Activated CD4-positive, alpha-beta memory T cell treated with anti-CD3 and anti-CD28 coated beads for 36 hours (primary cell): ENCODE measurements around the gene MRPL21. TPM values are rescaled to one million over a fixed set of nuclear protein-coding genes. Genes with fewer than 3 reads are reported as not detected.

Experiments used
- CTCF ChIA-PET: fragments of 350-600 bp; sonication (Branson Sonifier 250); formaldehyde crosslinking; loops from one replicate; lab custom pipeline; 2021; ENCODE audit warnings: antibody characterized with exemption, inconsistent platforms; lab: Charles Lee
- POLR2A ChIA-PET: fragments of 350-600 bp; sonication (Branson Sonifier 250); formaldehyde crosslinking; loops from one replicate; lab custom pipeline; 2021; ENCODE audit warnings: antibody characterized with exemption; lab: Charles Lee
- DNase-seq: peaks from one replicate; pipeline ENCODE4 v3.0.0-alpha.2; 2020
- H3K27ac Mint-ChIP-seq: one replicate; pipeline ENCODE4 v1.8.0; 2021; ENCODE audit warnings: mixed read lengths
- H3K27me3 Mint-ChIP-seq: one replicate; pipeline ENCODE4 v1.8.0; 2021; ENCODE audit warnings: mixed read lengths
- H3K36me3 Mint-ChIP-seq: one replicate; pipeline ENCODE4 v1.8.0; 2021; ENCODE audit warnings: mixed read lengths
- H3K4me1 Mint-ChIP-seq: one replicate; pipeline ENCODE4 v1.8.0; 2021; ENCODE audit warnings: low read depth, mixed read lengths
- H3K4me3 Mint-ChIP-seq: one replicate; pipeline ENCODE4 v1.8.0; 2021; ENCODE audit warnings: mild to moderate bottlenecking, mixed read lengths
- H3K9me3 Mint-ChIP-seq: one replicate; pipeline ENCODE4 v1.8.0; 2021; ENCODE audit warnings: mixed read lengths
- intact Hi-C: fragments of 100-400 bp; cut with micrococcal nuclease; formaldehyde crosslinking; loops from one replicate; pipeline ENCODE4 v1.15.1; 2023
- total RNA-seq, 2 experiments: library from RNA; stranded (reverse); gene quantifications; one replicate each; pipeline ENCODE4 v1.2.3, GENCODE V29; 2021

Gene MRPL21
- total RNA-seq, 2 experiments from 2014 or later, result 80.7 to 86.0 TPM

GRCh38 chr11:68932358-68932757 is 28.7 kb upstream of the MRPL21 start:
- ChIA-PET CTCF (no interaction called here), POLR2A (no interaction called here)
- Mint-ChIP-seq H3K27ac (no peak overlapping the region), H3K36me3 (peaks cover 24% of the 10 kb centered on the region), H3K4me3 (no peak overlapping the region), H3K9me3 (no peaks in the 10 kb centered on the region), H3K4me1 (no peaks in the 10 kb centered on the region), H3K27me3 (no peaks in the 10 kb centered on the region)
- intact Hi-C loops, result no loop called here
- no peak for DNase-seq

GRCh38 chr11:68931911-68932310 is 28.3 kb upstream of the MRPL21 start:
- no peaks in the 10 kb centered on the region for H3K4me1 Mint-ChIP-seq
- intact Hi-C loops, result no loop called here
- no peaks in the 10 kb centered on the region for H3K9me3 Mint-ChIP-seq
- no peak overlapping the region for H3K4me3 Mint-ChIP-seq
- no peak for DNase-seq
- peaks cover 28% of the 10 kb centered on the region for H3K36me3 Mint-ChIP-seq
- no peak overlapping the region for H3K27ac Mint-ChIP-seq
- no peaks in the 10 kb centered on the region for H3K27me3 Mint-ChIP-seq
- POLR2A ChIA-PET, result no interaction called here
- CTCF ChIA-PET, result no interaction called here

GRCh38 chr11:68930991-68931855 is 27.6 kb upstream of the MRPL21 start:
- Mint-ChIP-seq H3K4me1 (no peaks in the 10 kb centered on the region), H3K27ac (no peak overlapping the region), H3K27me3 (no peaks in the 10 kb centered on the region), H3K36me3 (peaks cover 34% of the 10 kb centered on the region), H3K9me3 (no peaks in the 10 kb centered on the region), H3K4me3 (no peak overlapping the region)
- ChIA-PET POLR2A (no interaction called here), CTCF (no interaction called here)
- intact Hi-C loops, result no loop called here
- no peak for DNase-seq

GRCh38 chr11:68929706-68930570 is 26.3 kb upstream of the MRPL21 start:
- ChIA-PET CTCF (no interaction called here), POLR2A (no interaction called here)
- no peaks in the 10 kb centered on the region for H3K4me1 Mint-ChIP-seq
- DNase-seq, result no peak
- intact Hi-C loops, result no loop called here
- H3K27me3 Mint-ChIP-seq, result no peaks in the 10 kb centered on the region
- H3K36me3 Mint-ChIP-seq, result peaks cover 45% of the 10 kb centered on the region
- H3K4me3 Mint-ChIP-seq, result no peak overlapping the region
- H3K27ac Mint-ChIP-seq, result no peak overlapping the region
- H3K9me3 Mint-ChIP-seq, result peaks cover 9% of the 10 kb centered on the region

- intact Hi-C loops, result no loop called here
- Mint-ChIP-seq H3K36me3 (peaks cover 53% of the 10 kb centered on the region), H3K9me3 (peaks cover 17% of the 10 kb centered on the region), H3K27me3 (no peaks in the 10 kb centered on the region), H3K27ac (no peak overlapping the region), H3K4me1 (no peaks in the 10 kb centered on the region), H3K4me3 (no peak overlapping the region)
- ChIA-PET POLR2A (no interaction called here), CTCF (interaction anchor here (0.6 kb wide), 1 partner anchor 10 kb away, joined by 3 read pairs; no protein-coding TSS in a partner anchor)
- DNase-seq, result no peak
Observed at GRCh38 chr11:68929135-68929534, 25.5 kb upstream of the MRPL21 start.

- Mint-ChIP-seq H3K36me3 (peaks cover 61% of the 10 kb centered on the region), H3K4me1 (no peaks in the 10 kb centered on the region), H3K4me3 (no peak overlapping the region), H3K27me3 (no peaks in the 10 kb centered on the region), H3K27ac (no peak overlapping the region), H3K9me3 (peaks cover 22% of the 10 kb centered on the region)
- CTCF ChIA-PET, result interaction anchor here (0.6 kb wide), 1 partner anchor 9 kb away, joined by 3 read pairs; no protein-coding TSS in a partner anchor
- POLR2A ChIA-PET, result no interaction called here
- intact Hi-C loops, result no loop called here
- no peak for DNase-seq
Observed at GRCh38 chr11:68928136-68928880, 24.7 kb upstream of the MRPL21 start.

- peaks cover 69% of the 10 kb centered on the region for H3K36me3 Mint-ChIP-seq
- POLR2A ChIA-PET, result no interaction called here
- H3K27ac Mint-ChIP-seq, result no peak overlapping the region
- no peaks in the 10 kb centered on the region for H3K27me3 Mint-ChIP-seq
- peaks cover 22% of the 10 kb centered on the region for H3K9me3 Mint-ChIP-seq
- CTCF ChIA-PET, result no interaction called here
- H3K4me3 Mint-ChIP-seq, result no peak overlapping the region
- no peaks in the 10 kb centered on the region for H3K4me1 Mint-ChIP-seq
- intact Hi-C loops, result no loop called here
- DNase-seq, result no peak
Observed at GRCh38 chr11:68927280-68928135, 23.9 kb upstream of the MRPL21 start.

GRCh38 chr11:68925611-68926010 is 22.0 kb upstream of the MRPL21 start:
- no peak overlapping the region for H3K27ac Mint-ChIP-seq
- CTCF ChIA-PET, result no interaction called here
- no peak overlapping the region for H3K4me3 Mint-ChIP-seq
- H3K36me3 Mint-ChIP-seq, result peaks cover 77% of the 10 kb centered on the region
- peaks cover 22% of the 10 kb centered on the region for H3K9me3 Mint-ChIP-seq
- no peaks in the 10 kb centered on the region for H3K4me1 Mint-ChIP-seq
- H3K27me3 Mint-ChIP-seq, result no peaks in the 10 kb centered on the region
- intact Hi-C loops, result no loop called here
- POLR2A ChIA-PET, result no interaction called here
- DNase-seq, result no peak

GRCh38 chr11:68924073-68924925 is 20.7 kb upstream of the MRPL21 start:
- ChIA-PET CTCF (no interaction called here), POLR2A (no interaction called here)
- intact Hi-C loops, result no loop called here
- Mint-ChIP-seq H3K4me1 (no peaks in the 10 kb centered on the region), H3K4me3 (no peak overlapping the region), H3K27ac (no peak overlapping the region), H3K9me3 (peaks cover 22% of the 10 kb centered on the region), H3K27me3 (no peaks in the 10 kb centered on the region), H3K36me3 (peaks cover 69% of the 10 kb centered on the region)
- no peak for DNase-seq

- Mint-ChIP-seq H3K27ac (no peak overlapping the region), H3K36me3 (peaks cover 69% of the 10 kb centered on the region), H3K9me3 (peaks cover 22% of the 10 kb centered on the region), H3K4me1 (no peaks in the 10 kb centered on the region), H3K4me3 (no peak overlapping the region), H3K27me3 (no peaks in the 10 kb centered on the region)
- DNase-seq, result no peak
- ChIA-PET POLR2A (no interaction called here), CTCF (no interaction called here)
- intact Hi-C loops, result no loop called here
Observed at GRCh38 chr11:68923614-68924013, 20.0 kb upstream of the MRPL21 start.

- intact Hi-C loops, result no loop called here
- Mint-ChIP-seq H3K4me1 (no peaks in the 10 kb centered on the region), H3K4me3 (no peak overlapping the region), H3K27me3 (no peaks in the 10 kb centered on the region), H3K36me3 (peaks cover 41% of the 10 kb centered on the region), H3K27ac (no peak overlapping the region), H3K9me3 (no peaks in the 10 kb centered on the region)
- DNase-seq, result no peak
- POLR2A ChIA-PET, result interaction anchor here (0.5 kb wide), 1 partner anchor 509 kb away, joined by 3 read pairs; no protein-coding TSS in a partner anchor
- CTCF ChIA-PET, result no interaction called here
Observed at GRCh38 chr11:68916439-68916838, 12.8 kb upstream of the MRPL21 start.
